HL-60 (cell line): Measurements from ENCODE around the gene GDPD5.

Experiments used
- DNase-seq, 2 experiments: peaks; one replicate each; pipeline ENCODE4 v3.0.0-alpha.2; 2010 to 2020; ENCODE audit warnings: low read depth in 1 of 2, low spot score in 1 of 2
- H3K27ac ChIP-seq: fragments of 250-450 bp; sonication (Bioruptor Pico); replicated peaks from 2 replicates; pipeline ENCODE4 v1.5.1; 2020; ENCODE audit warnings: mild to moderate bottlenecking, moderate library complexity
- H3K27me3 ChIP-seq: fragments of 250-450 bp; sonication (Bioruptor Pico); 2 replicates; pipeline ENCODE4 v1.5.1; 2021; ENCODE audit warnings: mild to moderate bottlenecking, moderate library complexity; ENCODE audit not compliant: insufficient read depth, poor library complexity, severe bottlenecking
- H3K4me3 ChIP-seq: replicated peaks from 2 replicates; pipeline ENCODE4 v1.5.1; 2011; ENCODE audit warnings: mild to moderate bottlenecking, control low read depth, low read length; ENCODE audit not compliant: insufficient read depth
- CTCF ChIP-seq: IDR thresholded peaks from one replicate; pipeline ENCODE4 v1.5.1; 2011; ENCODE audit warnings: low read length, control low read depth, inconsistent platforms; ENCODE audit not compliant: insufficient read depth
- GABPA ChIP-seq: IDR thresholded peaks from 2 replicates; pipeline ENCODE4 v1.6.1; 2012; ENCODE audit warnings: low read depth
- POLR2AphosphoS5 ChIP-seq: IDR thresholded peaks from 2 replicates; pipeline ENCODE4 v1.6.1; 2012; ENCODE audit warnings: low read depth
- SPI1 ChIP-seq: IDR thresholded peaks from 2 replicates; pipeline ENCODE4 v1.6.1; 2012; ENCODE audit warnings: low read depth, mild to moderate bottlenecking, borderline replicate concordance
- TF ChIP-seq, protein P1 (sequence below): IDR thresholded peaks from 2 replicates; pipeline ENCODE4 v1.6.1; 2012; ENCODE audit warnings: low read depth; ENCODE audit not compliant: insufficient replicate concordance

GDPD5 gene

DNA sequence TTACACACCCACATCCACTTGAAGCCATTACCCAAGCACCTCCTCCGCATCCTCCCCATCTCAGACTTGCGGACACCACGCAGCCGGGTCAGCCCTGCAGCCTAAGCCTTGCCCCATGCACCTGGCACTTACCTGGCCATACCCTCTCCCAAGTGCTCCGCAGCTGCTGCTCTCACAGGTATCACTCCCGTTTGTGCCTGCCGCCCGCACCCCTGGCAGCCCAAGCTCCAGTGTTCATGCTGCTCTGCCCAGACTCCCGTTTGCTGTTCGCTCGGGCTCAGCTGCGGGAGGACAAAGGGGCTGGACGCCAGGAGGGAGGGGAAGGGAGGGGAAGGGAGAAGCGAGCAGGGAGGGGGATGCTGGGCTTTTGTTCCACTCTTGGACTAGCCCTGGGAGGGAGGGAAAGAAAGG is 92.8 kb downstream of the GDPD5 start, which contains the start of gene KLHL35:
Gene KLHL35, minus strand, starts transcription at position 293 of the 411 bp plus-strand sequence. CDS start 2,574 bp downstream, outside the sequence.
- Histone ChIP-seq H3K27ac (no peak within 1 kb of the TSS), H3K4me3 (no peak within 1 kb of the TSS), H3K27me3 (peaks cover 35% of the 10 kb centered on the region)
- DNase-seq: no peak
- TF ChIP-seq CTCF: no peak
- TF ChIP-seq GABPA: no peak
- TF ChIP-seq SPI1: no peak
- no peak for TF ChIP-seq POLR2AphosphoS5
- TF ChIP-seq, protein P1, sequence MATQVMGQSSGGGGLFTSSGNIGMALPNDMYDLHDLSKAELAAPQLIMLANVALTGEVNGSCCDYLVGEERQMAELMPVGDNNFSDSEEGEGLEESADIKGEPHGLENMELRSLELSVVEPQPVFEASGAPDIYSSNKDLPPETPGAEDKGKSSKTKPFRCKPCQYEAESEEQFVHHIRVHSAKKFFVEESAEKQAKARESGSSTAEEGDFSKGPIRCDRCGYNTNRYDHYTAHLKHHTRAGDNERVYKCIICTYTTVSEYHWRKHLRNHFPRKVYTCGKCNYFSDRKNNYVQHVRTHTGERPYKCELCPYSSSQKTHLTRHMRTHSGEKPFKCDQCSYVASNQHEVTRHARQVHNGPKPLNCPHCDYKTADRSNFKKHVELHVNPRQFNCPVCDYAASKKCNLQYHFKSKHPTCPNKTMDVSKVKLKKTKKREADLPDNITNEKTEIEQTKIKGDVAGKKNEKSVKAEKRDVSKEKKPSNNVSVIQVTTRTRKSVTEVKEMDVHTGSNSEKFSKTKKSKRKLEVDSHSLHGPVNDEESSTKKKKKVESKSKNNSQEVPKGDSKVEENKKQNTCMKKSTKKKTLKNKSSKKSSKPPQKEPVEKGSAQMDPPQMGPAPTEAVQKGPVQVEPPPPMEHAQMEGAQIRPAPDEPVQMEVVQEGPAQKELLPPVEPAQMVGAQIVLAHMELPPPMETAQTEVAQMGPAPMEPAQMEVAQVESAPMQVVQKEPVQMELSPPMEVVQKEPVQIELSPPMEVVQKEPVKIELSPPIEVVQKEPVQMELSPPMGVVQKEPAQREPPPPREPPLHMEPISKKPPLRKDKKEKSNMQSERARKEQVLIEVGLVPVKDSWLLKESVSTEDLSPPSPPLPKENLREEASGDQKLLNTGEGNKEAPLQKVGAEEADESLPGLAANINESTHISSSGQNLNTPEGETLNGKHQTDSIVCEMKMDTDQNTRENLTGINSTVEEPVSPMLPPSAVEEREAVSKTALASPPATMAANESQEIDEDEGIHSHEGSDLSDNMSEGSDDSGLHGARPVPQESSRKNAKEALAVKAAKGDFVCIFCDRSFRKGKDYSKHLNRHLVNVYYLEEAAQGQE: no peak

DNA sequence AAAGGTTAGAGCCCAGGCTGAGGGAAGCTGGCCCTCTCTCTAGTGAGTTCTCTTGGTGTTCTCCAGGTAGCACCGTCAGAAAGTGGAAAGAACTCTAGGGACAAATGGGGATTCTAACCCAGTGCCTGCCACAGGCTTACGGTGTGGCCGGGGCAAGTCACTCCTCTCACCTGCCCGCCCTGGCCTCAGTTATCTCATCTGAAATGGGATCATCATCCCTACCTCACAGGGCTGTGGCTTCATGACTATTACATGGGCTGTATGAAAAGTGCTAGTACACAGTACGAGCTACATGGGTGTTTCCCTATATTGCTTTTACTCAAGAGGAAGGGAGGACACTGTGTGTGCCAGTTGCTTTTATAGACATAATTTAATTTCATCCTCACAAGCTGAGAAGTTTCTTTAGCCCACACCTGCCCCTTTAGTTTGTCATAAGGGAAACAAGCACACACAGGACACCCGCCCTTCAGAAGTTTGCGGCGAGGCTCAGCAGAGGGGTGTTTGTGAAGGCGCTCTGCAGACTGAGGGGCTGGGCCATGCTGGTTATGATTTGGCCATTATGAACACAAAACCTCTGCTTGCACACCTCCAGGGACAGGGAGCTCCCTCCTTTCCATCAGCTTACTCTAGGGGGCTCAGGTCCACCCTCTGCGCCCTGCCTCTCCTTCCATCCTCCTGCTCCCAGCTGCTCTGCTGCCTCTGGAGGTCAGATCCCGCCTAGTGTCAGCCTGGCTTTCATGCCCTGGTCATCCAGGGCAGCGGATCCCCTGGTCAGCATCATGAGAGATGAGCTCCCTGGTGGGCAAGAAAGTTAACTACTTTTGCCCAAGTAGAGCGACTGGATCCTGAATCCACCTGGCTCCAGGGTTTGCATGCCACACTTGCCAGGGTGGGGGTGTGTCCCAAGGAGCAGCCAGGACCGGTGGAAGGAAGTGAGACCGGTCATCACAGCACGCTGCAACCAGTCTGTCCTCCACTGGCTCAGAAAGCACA is 93.9 kb downstream of the GDPD5 start:
- no peak overlapping the region for H3K4me3 ChIP-seq
- no peak overlapping the region for H3K27ac ChIP-seq
- DNase-seq: no peak
- peaks cover 35% of the 10 kb centered on the region for H3K27me3 ChIP-seq
- TF ChIP-seq CTCF: no peak
- TF ChIP-seq SPI1: no peak

DNA sequence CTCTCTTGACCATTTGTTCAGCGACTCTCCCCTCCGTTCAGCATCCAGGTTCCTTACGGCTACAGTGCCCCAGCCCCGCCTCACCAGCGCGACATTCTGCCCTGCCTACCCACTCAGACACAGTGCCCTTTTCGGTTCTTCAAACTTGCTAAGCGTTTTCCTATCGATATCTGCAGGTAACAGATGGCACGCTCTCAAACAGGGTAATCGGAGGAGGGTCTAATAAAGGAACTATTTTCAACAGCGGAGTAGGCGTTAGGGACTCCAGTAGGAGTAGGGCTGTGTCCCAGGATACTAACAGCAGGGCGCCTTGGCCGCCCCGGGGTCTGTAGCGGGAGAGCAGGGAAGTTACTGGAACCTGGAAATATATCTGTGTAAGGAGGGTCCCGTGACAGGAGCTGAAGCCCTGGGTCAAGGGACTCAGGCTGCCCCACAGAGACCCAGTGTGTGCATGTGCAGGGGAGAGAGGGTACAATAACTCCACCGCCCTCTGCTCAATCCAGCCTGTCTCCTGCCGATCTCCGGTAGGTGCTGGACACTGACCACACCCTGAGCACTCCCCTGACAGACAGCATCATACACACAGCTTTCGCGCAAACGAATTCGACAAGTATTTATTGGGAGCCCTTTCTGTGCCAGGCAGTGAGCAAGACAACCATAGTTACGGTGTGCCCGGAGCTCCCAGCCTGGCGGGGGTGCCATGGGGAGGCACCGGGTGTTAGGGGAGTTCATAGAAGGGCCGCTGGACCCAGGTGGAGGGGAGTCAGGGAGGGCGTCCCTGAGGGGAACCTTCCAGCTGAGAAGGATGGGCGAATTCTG is 94.8 kb downstream of the GDPD5 start:
- no peak for DNase-seq
- Histone ChIP-seq H3K4me3 (peak overlapping the region; percentile 37), H3K27me3 (peaks cover 35% of the 10 kb centered on the region), H3K27ac (no peak overlapping the region)
- TF ChIP-seq SPI1: no peak
- TF ChIP-seq GABPA: no peak
- TF ChIP-seq POLR2AphosphoS5: no peak
- TF ChIP-seq, protein P1: no peak
